ENCODE data around the gene NUAK1.

DNA sequence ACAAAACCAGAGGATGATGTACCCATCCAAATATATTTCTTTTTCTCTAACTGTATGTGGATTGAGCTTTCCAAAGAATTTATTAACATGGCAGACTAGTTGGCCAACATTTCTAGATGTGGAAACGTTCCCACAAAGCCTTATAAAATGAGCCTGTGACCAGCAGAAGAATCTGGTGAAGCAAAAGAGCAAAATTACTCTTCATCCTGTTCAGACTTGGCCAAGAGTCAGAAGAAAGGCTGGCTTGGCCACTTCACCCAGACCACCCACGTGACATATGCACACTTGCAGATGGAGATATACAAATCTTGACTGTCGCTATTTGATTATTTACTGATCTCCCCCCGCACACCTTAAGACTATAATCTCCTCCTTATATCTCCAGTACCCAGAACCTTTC is 96.7 kb downstream of the NUAK1 start:
- TF ChIP-seq GATA3 (IDR thresholded peaks at IDR 0.05; ENCODE audit: low read depth, low read length): no peak
- no peak for TF ChIP-seq GATA2 (IDR thresholded peaks at IDR 0.05; ENCODE audit: low read depth, low read length)
